ENCODE results near the gene AFAP1L1. TPM values are rescaled to one million over a fixed set of nuclear protein-coding genes. Genes with fewer than 3 reads are reported as not detected.

Gene AFAP1L1
- total and polyA plus RNA-seq, 2 donors from 2014 or later: 4.8 to 14.8 TPM

GRCh38 chr5:149366169-149366729 lies 94.6 kb downstream of the AFAP1L1 start:
- Histone ChIP-seq H3K4me3 (ENCODE audit: low read length in 3 of 3) (no peak overlapping the region), H3K4me1 (ENCODE audit: control insufficient read depth in 2 of 3, insufficient read depth in 2 of 3, low read depth in 1 of 3, low read length in 3 of 3) (peaks cover 0 to 10% (median 0%) of the 10 kb centered on the region in 3 donors), H3K27ac (ENCODE audit: low read depth in 2 of 2, low read length in 2 of 2) (no peak overlapping the region), H3K9me3 (ENCODE audit: control insufficient read depth in 2 of 3, insufficient read depth in 1 of 3, low read length in 3 of 3) (no peaks in the 10 kb centered on the region), H3K36me3 (ENCODE audit: control insufficient read depth in 2 of 3, insufficient read depth in 3 of 3, low read length in 3 of 3) (no peaks in the 10 kb centered on the region), H3K27me3 (ENCODE audit: control insufficient read depth, insufficient read depth, low read length) (no peaks in the 10 kb centered on the region), H3K9ac (ENCODE audit: low read length in 3 of 3) (no peak overlapping the region)
- TF ChIP-seq CTCF (IDR thresholded peaks at IDR 0.05; ENCODE audit: borderline replicate concordance, extremely low read depth, insufficient read depth): no peak
- no peak for FAIRE-seq
- DNase-seq: no peak
- intact Hi-C loops (cut with DNase I): loop anchor here (10.0 kb wide), 1 partner anchor 199 kb away; no protein-coding TSS in a partner anchor

GRCh38 chr5:149367249-149367971 lies 95.8 kb downstream of the AFAP1L1 start:
- intact Hi-C loops (cut with DNase I): loop anchor here (10.0 kb wide), 1 partner anchor 197 kb away; no protein-coding TSS in a partner anchor
- Histone ChIP-seq H3K4me3 (ENCODE audit: low read length in 3 of 3) (no peak overlapping the region), H3K9ac (ENCODE audit: low read length in 3 of 3) (no peak overlapping the region), H3K9me3 (ENCODE audit: control insufficient read depth in 2 of 3, insufficient read depth in 1 of 3, low read length in 3 of 3) (no peaks in the 10 kb centered on the region), H3K4me1 (ENCODE audit: control insufficient read depth in 2 of 3, insufficient read depth in 2 of 3, low read depth in 1 of 3, low read length in 3 of 3) (peaks cover 0 to 10% (median 0%) of the 10 kb centered on the region in 3 donors), H3K27me3 (ENCODE audit: control insufficient read depth, insufficient read depth, low read length) (no peaks in the 10 kb centered on the region), H3K27ac (ENCODE audit: low read depth in 2 of 2, low read length in 2 of 2) (no peak overlapping the region), H3K36me3 (ENCODE audit: control insufficient read depth in 2 of 3, insufficient read depth in 3 of 3, low read length in 3 of 3) (no peaks in the 10 kb centered on the region)
- peak; percentile 49 for TF ChIP-seq CTCF (IDR thresholded peaks at IDR 0.05; ENCODE audit: borderline replicate concordance, extremely low read depth, insufficient read depth)
- DNase-seq (peak in 4 of 5 donors; percentile 77 to 87 (median 80)), FAIRE-seq (no peak)

GRCh38 chr5:149367972-149368645 lies 96.5 kb downstream of the AFAP1L1 start:
- no peaks in the 10 kb centered on the region for H3K27me3 ChIP-seq (ENCODE audit: control insufficient read depth, insufficient read depth, low read length)
- DNase-seq (no peak), FAIRE-seq (no peak)
- no peak overlapping the region for H3K4me3 ChIP-seq (ENCODE audit: low read length in 3 of 3)
- H3K9ac ChIP-seq (ENCODE audit: low read length in 3 of 3): no peak overlapping the region
- TF ChIP-seq CTCF (IDR thresholded peaks at IDR 0.05; ENCODE audit: borderline replicate concordance, extremely low read depth, insufficient read depth): no peak
- peaks cover 0 to 10% (median 0%) of the 10 kb centered on the region in 3 donors for H3K4me1 ChIP-seq (ENCODE audit: control insufficient read depth in 2 of 3, insufficient read depth in 2 of 3, low read depth in 1 of 3, low read length in 3 of 3)
- H3K27ac ChIP-seq (ENCODE audit: low read depth in 2 of 2, low read length in 2 of 2): no peak overlapping the region
- H3K9me3 ChIP-seq (ENCODE audit: control insufficient read depth in 2 of 3, insufficient read depth in 1 of 3, low read length in 3 of 3): no peaks in the 10 kb centered on the region
- no peaks in the 10 kb centered on the region for H3K36me3 ChIP-seq (ENCODE audit: control insufficient read depth in 2 of 3, insufficient read depth in 3 of 3, low read length in 3 of 3)
- intact Hi-C loops (cut with DNase I): loop anchor here (10.0 kb wide), 1 partner anchor 197 kb away; no protein-coding TSS in a partner anchor

Measured in kidney (tissue), 14 donors.